Gastroesophageal sphincter (tissue), 4 donors: Measurements from ENCODE around the gene EFHD2. TPM values are rescaled to one million over a fixed set of nuclear protein-coding genes. Genes with fewer than 3 reads are reported as not detected.
"Not testable (repeated sequence)": the region's sequence is repeated elsewhere in the genome, so short reads cannot be mapped to it uniquely, and the experiment has no call there.

Experiments
- ATAC-seq: fragments of 150-250 bp; one replicate; pipeline ENCODE4 v1.9.1; 2016; ENCODE audit warnings: mild to moderate bottlenecking, moderate library complexity
- H3K27ac ChIP-seq, 4 donors: fragments of 200-600 bp; sonication (generic) in 3 of 4; 1 replicate in 3 of 4; 2 replicates in 1 of 4; pipeline ENCODE4 v1.5.1; 2016 to 2019
- H3K27me3 ChIP-seq: fragments of 200-600 bp; sonication (generic); one replicate; pipeline ENCODE4 v1.5.1; 2019
- H3K36me3 ChIP-seq, 2 donors: fragments of 200-600 bp; sonication (generic); one replicate each; pipeline ENCODE4 v1.5.1; 2019; ENCODE audit warnings: control low read depth in 1 of 2
- H3K4me1 ChIP-seq, 3 donors: fragments of 200-600 bp; sonication (generic); 1 replicate in 2 of 3; 2 replicates in 1 of 3; pipeline ENCODE4 v1.5.1; 2016 to 2019; ENCODE audit warnings: control low read depth in 2 of 3
- H3K4me3 ChIP-seq, 2 donors: fragments of 200-600 bp; sonication (generic); one replicate each; pipeline ENCODE4 v1.5.1; 2019; ENCODE audit warnings: mild to moderate bottlenecking in 1 of 2, moderate library complexity in 1 of 2
- H3K9me3 ChIP-seq, 3 donors: fragments of 200-600 bp; sonication (generic); one replicate each; pipeline ENCODE4 v1.5.1; 2017 to 2019; ENCODE audit warnings: control low read depth in 2 of 3
- EP300 ChIP-seq: sonication (generic); formaldehyde crosslinking; IDR thresholded peaks from one replicate; pipeline ENCODE4 v1.6.1; 2017; ENCODE audit warnings: antibody characterized with exemption, mild to moderate bottlenecking
- POLR2A ChIP-seq, 2 donors: fragments of 450-650 bp; IDR thresholded peaks; one replicate each; pipeline ENCODE4 v1.6.1; 2017; ENCODE audit warnings: antibody characterized with exemption in 2 of 2, mild to moderate bottlenecking in 2 of 2, moderate library complexity in 1 of 2
- POLR2AphosphoS5 ChIP-seq: sonication (generic); formaldehyde crosslinking; IDR thresholded peaks from one replicate; pipeline ENCODE4 v1.6.1; 2017; ENCODE audit warnings: antibody characterized with exemption
- WGBS, 2 donors: methylation state at CpG; one replicate each; pipeline ENCODE4 v1.1.5; 2018; ENCODE audit warnings: low coverage in 1 of 2; 5-methylcytosine and 5-hydroxymethylcytosine counted together
- total RNA-seq, 4 donors: library from RNA; depleted of rRNA; stranded (reverse); fragments of >200 nt; gene quantifications; one replicate each; pipeline ENCODE4 v1.1.0, GENCODE V29; 2016
- TF ChIP-seq, protein P1 (sequence below), 4 experiments: fragments of 200-600 bp in 2 of 4; fragments of 450-650 bp in 2 of 4; sonication (generic) in 1 of 4; IDR thresholded peaks; one replicate each; pipeline ENCODE4 v1.5.1; 2017 to 2019; ENCODE audit warnings: antibody characterized with exemption in 4 of 4, mild to moderate bottlenecking in 2 of 4, moderate library complexity in 2 of 4

The EFHD2 gene
- total RNA-seq, 4 donors from 2014 or later, result 26.3 to 60.7 (median 53.7) TPM

DNA sequence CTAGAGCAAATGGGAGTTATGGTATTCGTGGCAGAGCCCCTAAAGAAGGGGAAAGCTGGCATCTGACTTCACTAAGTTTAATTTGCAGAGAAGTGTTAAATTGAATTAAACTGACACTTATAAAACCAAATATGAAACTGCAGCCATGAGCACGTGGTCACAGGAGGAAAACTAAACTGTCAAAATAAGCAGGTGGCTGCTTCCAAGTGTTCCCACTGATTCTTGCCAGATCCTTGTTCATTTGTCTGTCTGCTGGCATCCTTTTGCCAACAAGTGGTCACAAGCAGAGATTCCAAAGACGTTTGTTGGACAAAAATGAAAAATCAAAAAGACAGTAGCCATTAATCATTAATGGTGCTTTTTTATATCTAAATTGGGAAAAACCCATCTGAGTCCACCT lies 59.7 kb downstream of the EFHD2 start:
- Histone ChIP-seq H3K36me3 (no peaks in the 10 kb centered on the region), H3K9me3 (no peaks in the 10 kb centered on the region), H3K27ac (peak overlapping the region in 1 of 4 donors; percentile 30), H3K4me3 (no peak overlapping the region), H3K27me3 (no peaks in the 10 kb centered on the region), H3K4me1 (peaks cover 0 to 14% (median 0%) of the 10 kb centered on the region in 3 donors)
- ATAC-seq, result no peak
- TF ChIP-seq POLR2A (IDR thresholded peaks at IDR 0.05) (no peak), POLR2AphosphoS5 (no peak), EP300 (no peak)
- TF ChIP-seq, protein P1, sequence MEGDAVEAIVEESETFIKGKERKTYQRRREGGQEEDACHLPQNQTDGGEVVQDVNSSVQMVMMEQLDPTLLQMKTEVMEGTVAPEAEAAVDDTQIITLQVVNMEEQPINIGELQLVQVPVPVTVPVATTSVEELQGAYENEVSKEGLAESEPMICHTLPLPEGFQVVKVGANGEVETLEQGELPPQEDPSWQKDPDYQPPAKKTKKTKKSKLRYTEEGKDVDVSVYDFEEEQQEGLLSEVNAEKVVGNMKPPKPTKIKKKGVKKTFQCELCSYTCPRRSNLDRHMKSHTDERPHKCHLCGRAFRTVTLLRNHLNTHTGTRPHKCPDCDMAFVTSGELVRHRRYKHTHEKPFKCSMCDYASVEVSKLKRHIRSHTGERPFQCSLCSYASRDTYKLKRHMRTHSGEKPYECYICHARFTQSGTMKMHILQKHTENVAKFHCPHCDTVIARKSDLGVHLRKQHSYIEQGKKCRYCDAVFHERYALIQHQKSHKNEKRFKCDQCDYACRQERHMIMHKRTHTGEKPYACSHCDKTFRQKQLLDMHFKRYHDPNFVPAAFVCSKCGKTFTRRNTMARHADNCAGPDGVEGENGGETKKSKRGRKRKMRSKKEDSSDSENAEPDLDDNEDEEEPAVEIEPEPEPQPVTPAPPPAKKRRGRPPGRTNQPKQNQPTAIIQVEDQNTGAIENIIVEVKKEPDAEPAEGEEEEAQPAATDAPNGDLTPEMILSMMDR (IDR thresholded peaks at IDR 0.05), result no peak
- 0 to 35% methylated on average over 2 to 3 of the region's 3 CpGs for WGBS, 2 donors

DNA sequence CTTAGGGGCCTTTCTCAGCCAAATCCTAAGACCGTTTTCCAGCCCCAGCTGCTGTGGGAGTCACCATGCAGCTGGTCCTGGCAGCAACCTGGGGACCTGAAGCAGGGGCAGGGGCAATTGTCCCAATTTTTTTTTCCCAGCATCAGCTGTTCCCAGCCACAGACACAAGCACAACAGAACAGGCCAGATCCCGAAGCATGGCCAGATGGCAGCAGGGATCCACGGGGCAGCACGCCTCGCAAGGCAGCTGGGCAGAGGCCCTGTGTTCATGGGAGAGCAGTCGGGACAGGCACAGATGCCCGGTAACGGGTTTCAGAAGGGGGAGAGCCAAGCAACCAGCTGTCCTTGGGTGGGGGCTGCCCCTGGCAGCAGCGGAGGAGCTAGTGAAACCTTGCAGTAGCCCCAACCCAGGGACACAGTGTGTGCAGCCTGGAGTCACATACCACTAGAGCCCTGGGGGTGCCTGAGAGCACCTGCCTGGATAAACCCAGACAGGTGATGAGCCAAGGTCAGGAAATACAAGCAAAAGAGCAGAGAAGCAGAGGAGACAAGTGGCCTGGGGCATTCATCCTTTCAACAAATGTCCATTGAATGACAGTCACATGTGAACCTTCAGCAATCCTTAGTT lies 60.2 kb downstream of the EFHD2 start:
- H3K27me3 ChIP-seq, H3K4me3 ChIP-seq, H3K9me3 ChIP-seq, H3K36me3 ChIP-seq, ATAC-seq: not testable (repeated sequence)
- peak overlapping the region in 1 of 4 donors; percentile 30 for H3K27ac ChIP-seq
- H3K4me1 ChIP-seq, result peaks cover 0 to 14% (median 0%) of the 10 kb centered on the region in 3 donors
- WGBS, 2 donors, result 57% methylated on average over 1 of the region's 9 CpGs; no CpG with 5 or more reads in 1 of the 2 donors

DNA sequence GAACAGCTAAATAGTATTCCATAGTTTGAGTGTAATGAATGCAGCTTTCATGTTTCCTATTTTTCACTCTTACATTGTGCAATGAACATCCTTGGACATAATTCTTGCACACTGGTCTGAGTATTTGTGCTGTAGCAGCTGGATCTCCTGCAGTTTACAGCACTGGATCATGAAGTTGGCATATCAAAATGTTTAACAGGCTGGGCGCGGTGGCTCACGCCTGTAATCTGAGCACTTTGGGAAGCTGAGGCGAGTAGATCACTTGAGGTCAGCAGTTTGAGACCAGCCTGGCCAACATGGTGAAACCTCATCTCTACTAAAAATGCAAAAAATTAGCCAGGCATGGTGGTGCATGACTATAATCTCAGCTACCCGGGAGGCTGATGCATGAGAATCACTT lies 61.4 kb downstream of the EFHD2 start:
- H3K9me3 ChIP-seq, H3K36me3 ChIP-seq, H3K27me3 ChIP-seq, H3K27ac ChIP-seq, ATAC-seq, H3K4me3 ChIP-seq: not testable (repeated sequence)
- WGBS, 2 donors, result 100% methylated on average over 1 to 2 of the region's 5 CpGs
- H3K4me1 ChIP-seq, result peaks cover 0 to 14% (median 0%) of the 10 kb centered on the region in 3 donors

DNA sequence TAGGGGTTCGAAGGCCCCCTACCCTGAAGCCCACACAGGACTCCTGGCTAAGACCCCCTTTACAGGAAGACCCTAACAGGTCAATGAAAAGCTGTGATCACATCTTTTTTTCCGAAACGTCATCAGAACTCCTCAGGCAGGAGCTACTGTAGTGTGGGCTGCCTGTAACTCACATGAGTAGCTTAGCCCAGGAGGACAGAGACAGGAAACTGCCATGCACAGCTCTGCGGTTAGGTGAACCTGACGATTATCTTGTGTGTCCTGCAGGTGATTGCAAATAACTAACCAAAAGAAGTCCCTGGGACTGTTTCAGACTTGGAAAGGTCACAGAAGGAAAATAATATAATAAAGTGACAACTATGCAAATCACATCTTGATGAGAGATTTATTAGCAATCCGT lies 62.0 kb downstream of the EFHD2 start:
- not testable (repeated sequence) for H3K4me3 ChIP-seq, H3K27ac ChIP-seq, H3K9me3 ChIP-seq, H3K36me3 ChIP-seq, H3K27me3 ChIP-seq, ATAC-seq
- H3K4me1 ChIP-seq, result peaks cover 0 to 14% (median 0%) of the 10 kb centered on the region in 3 donors
- 55 to 83% methylated on average over 3 to 5 of the region's 6 CpGs for WGBS, 2 donors

DNA sequence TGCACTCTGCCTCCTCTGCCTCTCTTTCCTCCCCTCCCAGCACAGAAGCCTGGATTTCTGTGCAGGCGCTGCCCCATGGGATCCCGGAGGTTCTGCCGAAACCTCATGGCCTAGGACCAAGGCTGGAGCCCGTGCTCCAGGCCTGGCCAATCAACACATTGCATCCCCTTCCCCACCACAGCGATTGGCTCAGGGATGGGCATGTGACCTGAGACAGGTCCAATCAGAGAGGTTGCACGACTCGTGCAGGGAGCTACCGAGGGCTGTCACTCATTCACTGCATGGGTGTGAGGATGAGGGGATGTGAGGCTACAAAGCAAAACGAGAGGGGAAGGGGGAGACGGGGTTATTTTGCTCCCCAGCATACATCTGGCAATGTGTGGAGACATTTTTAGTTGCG lies 62.9 kb downstream of the EFHD2 start:
- no peaks in the 10 kb centered on the region for H3K36me3 ChIP-seq
- H3K27me3 ChIP-seq, result no peaks in the 10 kb centered on the region
- ATAC-seq, result no peak
- no peak overlapping the region for H3K4me3 ChIP-seq
- no peaks in the 10 kb centered on the region for H3K9me3 ChIP-seq
- TF ChIP-seq POLR2AphosphoS5 (no peak), POLR2A (IDR thresholded peaks at IDR 0.05) (no peak), EP300 (no peak)
- TF ChIP-seq, protein P1 (IDR thresholded peaks at IDR 0.05), result no peak
- H3K27ac ChIP-seq, result no peak overlapping the region
- peaks cover 0 to 14% (median 0%) of the 10 kb centered on the region in 3 donors for H3K4me1 ChIP-seq
- WGBS, 2 donors, result 79% methylated on average over 5 of the region's 11 CpGs; no CpG with 5 or more reads in 1 of the 2 donors

DNA sequence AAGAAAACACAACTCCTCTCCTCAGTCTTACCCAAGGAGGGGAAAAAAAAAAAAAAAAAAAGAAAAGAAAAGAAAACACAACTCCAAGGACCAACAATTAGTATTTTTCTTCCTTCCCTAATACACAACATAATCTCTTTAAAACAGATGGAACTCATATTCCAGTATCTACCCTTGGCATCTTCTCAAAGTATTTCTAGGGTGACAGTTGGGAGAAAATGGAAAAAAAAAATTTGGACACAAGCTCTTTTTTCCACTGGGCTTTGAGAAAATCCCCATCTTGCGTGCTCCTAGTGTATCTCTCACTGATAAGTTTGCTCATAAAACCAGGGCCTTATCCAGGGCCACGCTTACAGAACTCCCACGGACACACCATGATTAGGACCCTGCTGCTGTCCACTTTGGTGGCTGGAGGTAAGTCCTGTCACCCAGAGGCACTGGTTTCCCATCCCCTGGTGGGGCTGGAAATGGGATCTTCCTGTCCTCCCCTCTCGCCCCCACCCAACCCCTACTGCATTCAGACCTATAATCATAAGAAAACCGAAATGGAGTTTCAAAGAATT lies 66.1 kb downstream of the EFHD2 start, which contains the start of gene CELA2B:
Gene CELA2B, plus strand, starts transcription at position 353 of the 563 bp plus-strand sequence. Its CDS starts 22 bp downstream, at position 375.
- Histone ChIP-seq H3K4me3 (no peak within 1 kb of the TSS), H3K27ac (no peak within 1 kb of the TSS), H3K9me3 (no peaks in the 10 kb centered on the region), H3K4me1 (no peaks in the 10 kb centered on the region), H3K27me3 (no peaks in the 10 kb centered on the region), H3K36me3 (no peaks in the 10 kb centered on the region)
- ATAC-seq, result no peak
- WGBS, 2 donors, result 28 to 40% methylated on average over 2 to 5 of the region's 5 CpGs
- TF ChIP-seq, protein P1 (IDR thresholded peaks at IDR 0.05), result no peak
- TF ChIP-seq POLR2AphosphoS5 (no peak), EP300 (no peak), POLR2A (IDR thresholded peaks at IDR 0.05) (no peak)
